Stimulated activated CD8-positive, alpha-beta memory T cell treated with anti-CD3 and anti-CD28 coated beads, Interleukin-4, amount 100 ng/mL, for 24 hours (primary cell): ENCODE results near the gene LRRC26.
A peak's percentile ranks its signal among the peaks of the same experiment; 100 is the strongest.

ENCODE experiments used
- DNase-seq: peaks from one replicate; pipeline ENCODE4 v3.0.0-alpha.2; 2020; ENCODE audit warnings: low read depth

The LRRC26 gene

DNA sequence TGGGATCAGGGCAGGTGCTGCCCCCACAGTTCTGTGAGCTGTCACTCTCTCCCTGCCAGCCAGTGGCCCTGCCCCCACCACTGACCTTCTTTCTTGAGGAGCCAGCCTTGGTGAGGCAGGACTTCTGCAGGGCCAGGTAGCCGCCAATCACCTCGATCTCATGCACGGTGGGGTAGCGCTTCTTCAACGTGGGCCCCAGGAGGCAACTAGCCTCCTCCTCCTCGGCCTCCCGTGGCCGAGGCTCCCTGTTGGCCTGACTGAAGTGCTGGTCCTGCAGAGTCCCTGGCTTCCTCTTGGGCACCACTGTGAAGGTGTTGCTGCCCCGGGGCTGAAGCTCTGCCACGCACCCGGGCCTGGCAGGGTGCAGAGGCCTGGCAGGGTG, 29.0 kb upstream of the LRRC26 start:
- no peak for DNase-seq

- no peak for DNase-seq
These were observed 28.4 kb upstream of the LRRC26 start for GRCh38 chr9:137198051-137198901.

GRCh38 chr9:137195525-137196220, 25.8 kb upstream of the LRRC26 start:
- no peak for DNase-seq

GRCh38 chr9:137194909-137195308, 25.1 kb upstream of the LRRC26 start:
- no peak for DNase-seq

DNA sequence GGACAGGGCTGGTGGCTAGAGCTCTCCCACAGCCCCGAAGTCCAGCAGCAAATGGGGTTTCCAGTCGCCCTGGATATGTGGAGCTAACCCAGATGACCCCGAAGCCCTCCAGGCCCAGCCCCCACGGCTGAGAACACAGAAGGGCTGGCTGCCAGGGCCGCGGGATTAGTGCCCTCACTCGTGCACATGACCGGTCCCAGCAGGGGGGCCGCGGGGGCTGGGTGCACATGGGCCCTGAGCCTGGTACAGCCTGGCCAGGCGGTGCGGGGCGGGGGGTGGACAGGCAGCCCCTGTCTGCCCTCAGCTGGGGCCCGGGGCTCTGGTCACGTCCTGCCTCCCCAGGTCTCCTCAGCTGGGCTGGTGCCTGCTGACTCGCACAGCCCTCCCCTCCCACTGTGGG, 24.5 kb upstream of the LRRC26 start:
- no peak for DNase-seq

- DNase-seq = no peak
These were observed 23.9 kb upstream of the LRRC26 start for GRCh38 chr9:137193771-137194170.

DNA sequence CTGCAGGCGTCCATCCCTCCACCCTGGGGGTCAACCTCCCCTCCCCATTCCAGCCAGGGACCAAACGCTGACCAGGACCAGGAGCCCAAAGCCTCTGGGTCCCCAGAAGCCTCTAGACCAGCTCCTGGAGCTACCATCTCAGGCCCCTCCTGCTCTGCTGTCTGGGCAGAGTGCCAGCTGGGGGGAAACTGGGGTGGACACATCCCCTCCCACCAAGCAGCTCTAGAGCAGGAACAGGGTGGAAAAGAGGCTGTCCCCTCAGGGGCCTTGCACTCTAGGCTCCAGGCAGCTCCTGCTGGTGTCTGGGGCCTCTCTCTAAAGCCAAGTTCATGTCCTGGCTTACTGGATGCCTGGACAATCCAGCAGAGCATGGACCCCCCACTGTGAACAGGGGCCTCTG, 23.0 kb upstream of the LRRC26 start:
- no peak for DNase-seq

GRCh38 chr9:137192448-137192780, 22.6 kb upstream of the LRRC26 start:
- DNase-seq = no peak

- no peak for DNase-seq
These were observed 22.0 kb upstream of the LRRC26 start for GRCh38 chr9:137191691-137192447.

- no peak for DNase-seq
These were observed 21.4 kb upstream of the LRRC26 start for GRCh38 chr9:137191245-137191644.

DNA sequence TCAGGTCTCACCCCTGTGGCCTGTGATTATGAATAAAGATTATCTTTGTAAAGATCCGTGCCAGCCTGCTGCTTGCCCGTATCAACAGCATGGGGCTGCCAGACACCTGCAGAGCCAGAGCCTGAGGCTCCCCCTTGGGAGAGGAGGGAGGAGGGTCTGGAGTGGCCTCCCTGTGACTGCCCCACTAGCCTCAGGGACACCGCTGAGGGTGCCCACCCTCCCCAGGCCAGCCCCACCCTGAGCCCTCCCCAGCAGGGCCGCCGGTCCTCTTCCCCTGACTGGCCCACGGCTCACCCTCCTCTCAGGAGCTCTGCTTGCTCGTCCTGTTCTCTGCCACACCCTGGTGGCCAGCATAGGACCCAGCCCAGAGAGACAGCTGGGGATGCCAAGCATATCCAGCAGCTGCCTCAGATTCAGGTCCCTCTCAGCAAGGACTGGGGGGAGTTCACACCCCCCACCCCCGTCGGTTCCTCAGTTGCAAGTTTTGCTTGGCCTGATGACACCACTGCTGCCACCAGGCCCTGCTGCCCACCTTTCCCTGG, 20.5 kb upstream of the LRRC26 start:
- no peak for DNase-seq

GRCh38 chr9:137189297-137190295, 19.7 kb upstream of the LRRC26 start:
- no peak for DNase-seq

GRCh38 chr9:137188490-137189296, 18.8 kb upstream of the LRRC26 start, which contains the start of the genes ANAPC2 and SSNA1:
Gene ANAPC2 (minus strand): TSS chr9:137188560. CDS start chr9:137188532, 28 bp downstream.
Gene SSNA1 (plus strand): TSS chr9:137188676. CDS start chr9:137188727, 51 bp downstream.
- peak; percentile 90 for DNase-seq

DNA sequence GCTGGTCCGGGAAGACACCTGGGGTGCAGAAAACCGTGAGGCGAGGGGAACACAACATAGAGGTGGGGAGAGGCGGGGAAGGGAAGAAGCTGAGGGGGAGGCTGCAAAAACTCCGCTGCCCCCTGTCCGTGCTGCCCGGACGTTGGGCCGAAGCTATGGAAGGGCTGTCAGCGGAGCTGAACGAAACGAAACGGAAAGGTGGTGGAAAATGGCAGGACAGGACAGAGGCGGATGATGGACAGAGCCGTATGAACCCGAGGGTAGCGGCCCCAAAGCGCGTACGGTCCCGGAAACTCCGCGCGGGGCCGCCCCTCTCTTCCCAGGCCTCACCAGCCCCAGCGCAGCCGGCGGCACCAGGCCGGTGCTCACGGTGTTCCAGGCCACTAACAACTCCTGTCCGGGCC, 18.2 kb upstream of the LRRC26 start:
- DNase-seq = no peak

DNA sequence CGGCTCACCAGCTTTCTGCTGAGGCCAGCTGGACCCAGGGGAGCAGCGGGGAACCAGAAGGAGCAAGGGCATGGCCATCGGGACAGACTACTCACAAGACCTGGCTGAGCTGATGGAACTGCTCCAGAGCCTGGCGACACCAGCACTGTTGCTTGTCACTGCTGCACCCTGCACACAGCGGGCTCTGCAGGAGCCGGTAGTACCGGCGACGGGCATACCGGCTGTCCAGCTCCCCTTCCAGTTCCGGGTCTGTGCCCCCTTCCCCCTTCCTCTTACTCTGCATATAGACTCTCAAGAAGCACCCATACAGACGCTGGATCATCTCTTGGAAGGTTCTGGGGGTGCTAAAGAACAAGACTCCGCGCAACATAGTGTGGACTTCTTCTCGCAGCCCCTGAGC, 17.5 kb upstream of the LRRC26 start:
- no peak for DNase-seq

DNA sequence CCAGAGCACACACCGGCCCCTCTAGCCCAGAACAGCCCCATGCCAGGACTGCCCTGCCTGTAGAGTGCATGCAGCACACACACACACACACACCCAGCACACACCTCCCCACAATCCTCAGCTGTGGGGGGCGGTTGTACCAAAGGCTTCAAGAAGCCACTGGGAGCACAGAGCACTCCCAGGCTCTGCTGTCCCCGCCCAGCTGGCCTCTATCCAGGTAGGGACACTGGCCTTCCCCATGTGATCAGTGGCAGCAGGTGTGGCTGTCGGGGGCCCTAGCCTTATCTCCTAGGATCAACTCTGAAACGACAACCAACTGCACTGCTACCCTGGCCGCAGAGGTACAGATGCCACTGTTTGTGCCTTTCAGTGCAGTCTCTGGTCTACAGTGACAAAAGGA, 16.5 kb upstream of the LRRC26 start:
- no peak for DNase-seq

- DNase-seq = no peak
These were observed 16.1 kb upstream of the LRRC26 start for GRCh38 chr9:137185921-137186320.

- DNase-seq = no peak
These were observed 15.2 kb upstream of the LRRC26 start for GRCh38 chr9:137184881-137185660.

GRCh38 chr9:137183980-137184595, 14.2 kb upstream of the LRRC26 start:
- DNase-seq = no peak
